Tibial artery (tissue), 4 donors: ENCODE results near the gene ACAD11.

Experiments used
- DNase-seq, 2 donors: peaks; one replicate each; pipeline ENCODE4 v3.0.0-alpha.2; 2019
- H3K27ac ChIP-seq, 2 donors: fragments of 200-600 bp; sonication (generic) in 1 of 2; 1 replicate in 1 of 2; 2 replicates in 1 of 2; pipeline ENCODE4 v1.5.1; 2018 to 2019; ENCODE audit warnings: mild to moderate bottlenecking in 1 of 2
- H3K27me3 ChIP-seq, 2 donors: fragments of 200-600 bp; sonication (generic) in 1 of 2; one replicate each; pipeline versions ENCODE4 v1.5.1 to v1.6.0; 2016 to 2019
- H3K36me3 ChIP-seq, 3 donors: fragments of 200-600 bp; sonication (generic) in 2 of 3; one replicate each; pipeline ENCODE4 v1.5.1; 2016 to 2019; ENCODE audit warnings: mild to moderate bottlenecking in 2 of 3
- H3K4me1 ChIP-seq, 4 donors: fragments of 200-600 bp; sonication (generic) in 2 of 4; 1 replicate in 3 of 4; 2 replicates in 1 of 4; pipeline ENCODE4 v1.5.1; 2016 to 2019
- H3K4me3 ChIP-seq, 2 donors: fragments of 200-600 bp; sonication (generic) in 1 of 2; 1 replicate in 1 of 2; 2 replicates in 1 of 2; pipeline ENCODE4 v1.5.1; 2018 to 2019; ENCODE audit warnings: mild to moderate bottlenecking in 2 of 2
- H3K9me3 ChIP-seq, 3 donors: fragments of 200-600 bp; sonication (generic) in 1 of 3; one replicate each; pipeline ENCODE4 v1.5.1; 2016 to 2019
- intact Hi-C: fragments of 100-400 bp; cut with DNase I; formaldehyde crosslinking; loops from one replicate; pipeline ENCODE4 v1.15.0; 2023; ENCODE audit warnings: low total_unique reads
- TF ChIP-seq, protein P1 (sequence below), 2 experiments: fragments of 200-600 bp in 1 of 2; fragments of 450-650 bp in 1 of 2; IDR thresholded peaks; one replicate each; pipeline ENCODE4 v1.5.1; 2017 to 2019; ENCODE audit warnings: antibody characterized with exemption in 2 of 2, mild to moderate bottlenecking in 1 of 2, moderate library complexity in 1 of 2

The ACAD11 gene

DNA sequence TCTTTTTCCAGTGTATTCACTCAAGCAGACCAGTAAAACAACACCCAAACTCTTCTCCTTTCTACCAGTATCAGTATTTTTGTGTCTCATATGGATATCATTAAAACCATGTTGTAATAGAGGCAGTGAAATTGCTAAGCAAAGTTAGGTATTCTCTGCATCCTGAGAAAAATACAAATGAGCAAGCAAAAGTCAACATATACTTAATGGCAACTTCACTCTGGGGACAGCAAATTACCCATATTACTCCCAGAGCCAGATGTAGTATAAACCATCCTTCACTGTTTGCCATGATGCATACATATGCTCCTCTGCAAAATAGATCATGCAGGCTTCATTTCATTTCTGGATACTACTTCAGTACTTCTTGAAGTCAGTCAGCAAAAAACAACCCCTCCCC, 22.6 kb upstream of the ACAD11 start:
- intact Hi-C loops = no loop called here
- Histone ChIP-seq H3K4me1 (no peaks in the 10 kb centered on the region), H3K27ac (no peak overlapping the region), H3K36me3 (peaks cover 75 to 89% (median 81%) of the 10 kb centered on the region in 3 donors), H3K27me3 (no peaks in the 10 kb centered on the region), H3K4me3 (no peak overlapping the region), H3K9me3 (no peaks in the 10 kb centered on the region)
- no peak for DNase-seq
- TF ChIP-seq, protein P1, sequence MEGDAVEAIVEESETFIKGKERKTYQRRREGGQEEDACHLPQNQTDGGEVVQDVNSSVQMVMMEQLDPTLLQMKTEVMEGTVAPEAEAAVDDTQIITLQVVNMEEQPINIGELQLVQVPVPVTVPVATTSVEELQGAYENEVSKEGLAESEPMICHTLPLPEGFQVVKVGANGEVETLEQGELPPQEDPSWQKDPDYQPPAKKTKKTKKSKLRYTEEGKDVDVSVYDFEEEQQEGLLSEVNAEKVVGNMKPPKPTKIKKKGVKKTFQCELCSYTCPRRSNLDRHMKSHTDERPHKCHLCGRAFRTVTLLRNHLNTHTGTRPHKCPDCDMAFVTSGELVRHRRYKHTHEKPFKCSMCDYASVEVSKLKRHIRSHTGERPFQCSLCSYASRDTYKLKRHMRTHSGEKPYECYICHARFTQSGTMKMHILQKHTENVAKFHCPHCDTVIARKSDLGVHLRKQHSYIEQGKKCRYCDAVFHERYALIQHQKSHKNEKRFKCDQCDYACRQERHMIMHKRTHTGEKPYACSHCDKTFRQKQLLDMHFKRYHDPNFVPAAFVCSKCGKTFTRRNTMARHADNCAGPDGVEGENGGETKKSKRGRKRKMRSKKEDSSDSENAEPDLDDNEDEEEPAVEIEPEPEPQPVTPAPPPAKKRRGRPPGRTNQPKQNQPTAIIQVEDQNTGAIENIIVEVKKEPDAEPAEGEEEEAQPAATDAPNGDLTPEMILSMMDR (IDR thresholded peaks at IDR 0.05) = no peak

DNA sequence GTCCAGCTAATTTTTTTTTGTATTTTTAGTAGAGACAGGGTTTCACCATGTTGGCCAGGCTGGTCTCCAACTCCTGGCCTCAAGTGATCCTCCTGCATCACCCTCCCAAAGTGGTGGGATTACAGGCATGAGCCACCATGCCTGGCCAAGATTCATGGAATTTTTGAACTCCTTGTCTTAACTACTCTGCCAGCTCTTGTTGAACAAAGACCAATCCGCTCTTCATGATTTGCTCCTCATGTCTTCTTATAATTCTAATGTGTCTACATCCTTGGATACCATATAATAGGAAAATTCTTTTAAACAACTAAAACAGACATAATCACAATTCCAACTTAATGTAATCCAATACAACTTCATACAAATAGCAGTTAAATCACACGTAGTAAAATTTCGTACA, 21.8 kb upstream of the ACAD11 start:
- TF ChIP-seq, protein P1 (IDR thresholded peaks at IDR 0.05) = no peak
- Histone ChIP-seq H3K9me3 (no peaks in the 10 kb centered on the region), H3K27me3 (no peaks in the 10 kb centered on the region), H3K36me3 (peaks cover 74 to 87% (median 80%) of the 10 kb centered on the region in 3 donors), H3K4me3 (no peak overlapping the region), H3K27ac (no peak overlapping the region), H3K4me1 (no peaks in the 10 kb centered on the region)
- intact Hi-C loops = no loop called here
- DNase-seq = no peak

DNA sequence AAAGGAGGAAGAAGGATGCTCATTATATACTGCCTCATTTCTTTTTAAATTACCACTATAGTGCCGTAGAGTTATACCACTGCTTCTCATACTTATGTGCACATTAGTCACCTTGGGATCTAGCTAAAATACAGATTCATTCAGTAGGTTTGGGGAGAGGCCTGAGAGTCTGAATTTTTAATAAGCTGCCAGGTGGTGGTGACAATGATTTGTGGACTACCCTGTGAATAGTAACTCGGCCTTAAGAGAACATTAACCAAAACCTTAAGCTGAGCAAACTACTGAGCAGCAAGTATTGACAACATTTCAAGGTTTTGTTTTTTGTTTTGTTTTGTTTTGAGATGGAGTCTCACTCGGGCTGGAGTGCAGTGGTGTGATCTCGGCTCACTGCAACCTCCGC, 20.3 kb upstream of the ACAD11 start:
- Histone ChIP-seq H3K36me3 (peaks cover 72 to 87% (median 80%) of the 10 kb centered on the region in 3 donors), H3K4me1 (no peaks in the 10 kb centered on the region), H3K27ac (no peak overlapping the region), H3K9me3 (no peaks in the 10 kb centered on the region), H3K4me3 (no peak overlapping the region), H3K27me3 (no peaks in the 10 kb centered on the region)
- TF ChIP-seq, protein P1 (IDR thresholded peaks at IDR 0.05) = no peak
- intact Hi-C loops = no loop called here
- DNase-seq = no peak

DNA sequence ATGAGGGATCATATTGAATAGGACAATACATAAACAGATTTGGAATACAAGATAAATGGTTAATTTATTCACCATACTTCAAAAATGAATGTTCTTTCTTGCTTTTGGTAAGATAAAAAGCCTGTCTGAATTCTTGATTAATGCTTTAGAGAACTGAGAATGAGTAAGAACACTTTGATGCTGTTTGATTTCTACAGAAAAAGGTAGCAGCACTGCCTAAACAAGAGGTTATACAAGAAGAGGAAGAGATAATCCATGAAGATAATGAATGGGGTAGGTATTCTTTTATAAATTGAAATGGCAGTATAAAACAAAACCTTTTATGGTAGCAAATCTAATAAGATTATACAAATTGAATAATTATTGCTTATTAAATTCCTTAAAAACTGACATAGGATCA, 15.8 kb upstream of the ACAD11 start:
- no peak overlapping the region for H3K4me3 ChIP-seq
- intact Hi-C loops = no loop called here
- TF ChIP-seq, protein P1 (IDR thresholded peaks at IDR 0.05) = no peak
- no peaks in the 10 kb centered on the region for H3K4me1 ChIP-seq
- DNase-seq = no peak
- H3K27ac ChIP-seq = no peak overlapping the region
- peaks cover 61 to 73% (median 71%) of the 10 kb centered on the region in 3 donors for H3K36me3 ChIP-seq
- no peaks in the 10 kb centered on the region for H3K27me3 ChIP-seq
- no peaks in the 10 kb centered on the region for H3K9me3 ChIP-seq

DNA sequence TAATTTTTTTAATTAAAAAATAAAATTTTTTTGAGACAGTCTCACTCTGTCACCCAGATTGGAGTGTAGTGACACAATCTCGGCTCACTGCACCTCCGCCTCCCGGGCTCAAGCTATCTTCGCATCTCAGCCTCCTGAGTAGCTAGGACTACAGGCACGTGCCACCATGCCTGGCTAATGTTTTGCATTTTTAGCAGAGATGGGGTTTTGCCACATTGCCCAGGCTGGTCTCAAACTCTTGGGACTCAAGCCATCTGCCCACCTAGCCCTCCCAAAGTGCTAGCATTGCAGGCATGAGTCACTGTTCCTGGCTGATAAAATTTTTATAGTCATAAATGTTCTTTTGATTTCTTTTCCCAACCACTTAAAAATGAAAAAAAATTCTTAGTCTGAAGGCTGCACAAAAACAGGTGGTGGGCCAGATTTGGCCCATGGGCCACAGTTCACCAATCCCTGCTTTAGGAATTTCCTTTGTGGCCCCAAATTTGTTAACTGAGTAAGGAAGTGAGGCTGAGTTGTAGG, 9.7 kb upstream of the ACAD11 start:
- intact Hi-C loops = no loop called here
- no peak overlapping the region for H3K27ac ChIP-seq
- no peak for DNase-seq

More for the DNA sequence above, 9.7 kb upstream of the ACAD11 start:
- TF ChIP-seq, protein P1 (IDR thresholded peaks at IDR 0.05) = no peak
- no peaks in the 10 kb centered on the region for H3K4me1 ChIP-seq
- no peaks in the 10 kb centered on the region for H3K9me3 ChIP-seq
- H3K4me3 ChIP-seq = no peak overlapping the region
- no peaks in the 10 kb centered on the region for H3K27me3 ChIP-seq
- peaks cover 25 to 38% (median 31%) of the 10 kb centered on the region in 3 donors for H3K36me3 ChIP-seq
